Activated T-helper 1 cell treated with anti-CD3 and anti-CD28 coated beads, Interleukin-12 subunit alpha, Interleukin-12 subunit beta, Interleukin-2, Interleukin-4 antibody, amounts not matched to agents 30 ng/mL and 10 ng/mL and 1 ng/mL, durations not matched to agents 14 hours and 24 hours and 36 hours (primary cell): ENCODE measurements around the gene KLK8. TPM values are rescaled to one million over a fixed set of nuclear protein-coding genes. Genes with fewer than 3 reads are reported as not detected.
"Not testable (repeated sequence)": the region's sequence is repeated elsewhere in the genome, so short reads cannot be mapped to it uniquely, and the experiment has no call there.

Source experiments
- DNase-seq: peaks from one replicate; pipeline ENCODE4 v3.0.0; 2021; ENCODE audit warnings: low spot score
- H3K27ac Mint-ChIP-seq: one replicate; pipeline ENCODE4 v1.8.0; 2021; ENCODE audit warnings: mild to moderate bottlenecking, mixed read lengths
- H3K27me3 Mint-ChIP-seq: one replicate; pipeline ENCODE4 v1.8.0; 2022; ENCODE audit warnings: mild to moderate bottlenecking, moderate library complexity, mixed read lengths; ENCODE audit not compliant: insufficient read depth
- H3K36me3 Mint-ChIP-seq: one replicate; pipeline ENCODE4 v1.8.0; 2021; ENCODE audit warnings: low read depth, mixed read lengths
- H3K4me1 Mint-ChIP-seq: one replicate; pipeline ENCODE4 v1.8.0; 2021; ENCODE audit warnings: low read depth, mixed read lengths
- H3K4me3 Mint-ChIP-seq: one replicate; pipeline ENCODE4 v1.8.0; 2021; ENCODE audit warnings: mild to moderate bottlenecking, moderate library complexity, mixed read lengths
- H3K9me3 Mint-ChIP-seq: one replicate; pipeline ENCODE4 v1.8.0; 2021; ENCODE audit warnings: mixed read lengths
- intact Hi-C: fragments of 100-400 bp; cut with micrococcal nuclease; formaldehyde crosslinking; loops from one replicate; pipeline ENCODE4 v1.15.1; 2024
- total RNA-seq: library from RNA; stranded (reverse); gene quantifications from 2 replicates; pipeline ENCODE4 v1.2.3, GENCODE V29; 2022

KLK8 gene
- total RNA-seq, 1 donor from 2014 or later, result not detected

- intact Hi-C loops, result no loop called here
- Mint-ChIP-seq H3K9me3 (no peaks in the 10 kb centered on the region), H3K27me3 (no peaks in the 10 kb centered on the region), H3K4me3 (no peak overlapping the region), H3K4me1 (no peaks in the 10 kb centered on the region), H3K27ac (no peak overlapping the region), H3K36me3 (no peaks in the 10 kb centered on the region)
- DNase-seq, result no peak
Observed at GRCh38 chr19:50994129-50994528, 7.3 kb downstream of the KLK8 start.

DNA sequence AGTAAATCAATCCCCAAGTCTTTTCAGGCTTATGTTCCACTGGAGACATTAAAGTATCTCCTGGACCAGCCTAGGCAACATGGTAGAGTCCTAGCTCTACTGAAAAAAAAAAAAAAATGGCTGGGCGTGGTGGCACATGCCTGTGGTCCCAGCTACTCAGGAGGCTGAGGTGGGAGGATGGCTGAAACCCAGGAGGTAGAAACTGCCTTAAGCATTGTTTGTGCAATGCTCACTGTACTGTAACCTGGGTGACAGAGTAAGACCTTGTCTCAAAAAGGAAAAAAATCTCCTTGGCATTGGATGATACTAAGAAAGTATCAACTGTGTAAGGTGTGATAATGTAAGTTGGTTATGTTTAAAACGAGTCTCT is 8.8 kb downstream of the KLK8 start:
- Mint-ChIP-seq H3K27ac (no peak overlapping the region), H3K4me1 (no peaks in the 10 kb centered on the region), H3K27me3 (peaks cover under 1% of the 10 kb centered on the region), H3K4me3 (no peak overlapping the region), H3K36me3 (no peaks in the 10 kb centered on the region), H3K9me3 (no peaks in the 10 kb centered on the region)
- intact Hi-C loops, result no loop called here
- DNase-seq, result no peak

DNA sequence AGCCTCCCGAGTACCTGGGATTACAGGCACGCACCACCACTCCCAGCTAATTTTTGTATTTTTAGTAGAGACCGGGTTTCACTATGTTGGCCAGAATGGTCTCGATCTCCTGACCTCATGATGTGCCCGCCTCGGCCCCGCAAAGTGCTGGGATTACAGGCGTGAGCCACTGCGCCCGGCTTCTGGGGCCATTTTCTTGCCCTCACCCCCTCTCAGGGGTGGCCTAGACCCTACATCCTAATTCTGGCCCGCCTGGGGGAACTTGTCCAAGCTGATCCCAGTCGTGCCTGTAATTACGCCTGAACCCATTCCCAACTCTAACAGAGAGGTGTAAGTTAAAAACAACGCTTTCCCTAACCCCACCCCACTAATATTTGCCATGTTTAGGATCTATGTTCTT is 17.0 kb downstream of the KLK8 start:
- intact Hi-C loops, H3K27me3 Mint-ChIP-seq, H3K9me3 Mint-ChIP-seq, DNase-seq, H3K36me3 Mint-ChIP-seq, H3K27ac Mint-ChIP-seq, H3K4me1 Mint-ChIP-seq, H3K4me3 Mint-ChIP-seq: not testable (repeated sequence)

- intact Hi-C loops, result no loop called here
- no peak within 1 kb of the TSS for H3K4me3 Mint-ChIP-seq
- no peaks in the 10 kb centered on the region for H3K4me1 Mint-ChIP-seq
- no peaks in the 10 kb centered on the region for H3K36me3 Mint-ChIP-seq
- no peak for DNase-seq
- no peaks in the 10 kb centered on the region for H3K9me3 Mint-ChIP-seq
- no peak within 1 kb of the TSS for H3K27ac Mint-ChIP-seq
- H3K27me3 Mint-ChIP-seq, result peaks cover 10% of the 10 kb centered on the region
Observed at GRCh38 chr19:50983625-50984292, 17.6 kb downstream of the KLK8 start, which contains the start of gene KLK7. Gene KLK7 (minus strand): TSS chr19:50983917. CDS start chr19:50982399, 1,518 bp downstream.

DNA sequence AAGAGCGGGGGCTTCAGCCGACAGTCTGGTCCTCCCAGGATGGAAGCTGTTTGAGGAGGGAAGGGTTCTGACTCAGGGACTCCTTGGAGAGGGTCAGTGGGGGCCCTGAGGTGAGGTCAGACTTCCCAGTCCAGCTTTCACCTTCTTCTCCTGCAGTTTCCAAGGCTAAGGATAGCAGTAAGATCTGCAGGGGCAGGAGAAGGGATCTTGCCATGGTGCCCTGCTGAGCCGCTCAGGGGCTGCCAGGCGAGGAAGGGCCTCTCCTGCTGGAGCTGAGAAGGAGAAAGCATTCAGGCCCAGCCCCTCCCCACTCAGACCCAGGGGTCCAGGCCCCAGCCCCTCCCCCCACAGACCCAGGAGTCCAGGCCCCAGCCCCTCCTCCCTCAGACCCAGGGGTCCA is 19.2 kb downstream of the KLK8 start:
- Mint-ChIP-seq H3K27me3 (peaks cover 16% of the 10 kb centered on the region), H3K9me3 (no peaks in the 10 kb centered on the region), H3K27ac (no peak overlapping the region), H3K4me1 (no peaks in the 10 kb centered on the region), H3K4me3 (no peak overlapping the region), H3K36me3 (no peaks in the 10 kb centered on the region)
- intact Hi-C loops, result no loop called here
- no peak for DNase-seq

GRCh38 chr19:50981587-50982146 is 19.7 kb downstream of the KLK8 start:
- H3K27me3 Mint-ChIP-seq, result peaks cover 17% of the 10 kb centered on the region
- no peak overlapping the region for H3K27ac Mint-ChIP-seq
- no peak for DNase-seq
- no peaks in the 10 kb centered on the region for H3K36me3 Mint-ChIP-seq
- H3K4me1 Mint-ChIP-seq, result no peaks in the 10 kb centered on the region
- no peak overlapping the region for H3K4me3 Mint-ChIP-seq
- H3K9me3 Mint-ChIP-seq, result no peaks in the 10 kb centered on the region
- intact Hi-C loops, result no loop called here

DNA sequence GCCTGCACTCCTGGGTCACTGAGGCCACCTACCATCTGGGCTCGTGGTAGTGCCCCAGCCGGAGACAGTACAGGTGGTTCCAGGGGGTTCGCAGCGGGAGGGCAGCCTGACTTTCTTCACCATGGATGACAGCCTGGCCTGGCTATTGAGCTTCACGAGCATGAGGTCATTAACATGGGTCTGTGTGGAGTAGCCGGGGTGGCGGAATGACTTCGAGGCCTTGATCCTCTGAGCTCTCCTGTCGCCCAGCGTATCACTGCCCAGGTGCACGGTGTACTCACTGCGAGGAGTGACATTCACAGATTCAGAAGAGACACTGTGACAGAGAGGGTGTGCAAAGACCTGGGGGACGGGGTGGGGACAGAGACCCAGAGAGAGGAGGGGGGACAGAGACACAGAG is 21.2 kb downstream of the KLK8 start:
- H3K36me3 Mint-ChIP-seq, result no peaks in the 10 kb centered on the region
- H3K4me1 Mint-ChIP-seq, result no peaks in the 10 kb centered on the region
- intact Hi-C loops, result no loop called here
- H3K27me3 Mint-ChIP-seq, result peaks cover 14% of the 10 kb centered on the region
- no peak for DNase-seq
- no peak overlapping the region for H3K4me3 Mint-ChIP-seq
- H3K27ac Mint-ChIP-seq, result no peak overlapping the region
- H3K9me3 Mint-ChIP-seq, result no peaks in the 10 kb centered on the region

DNA sequence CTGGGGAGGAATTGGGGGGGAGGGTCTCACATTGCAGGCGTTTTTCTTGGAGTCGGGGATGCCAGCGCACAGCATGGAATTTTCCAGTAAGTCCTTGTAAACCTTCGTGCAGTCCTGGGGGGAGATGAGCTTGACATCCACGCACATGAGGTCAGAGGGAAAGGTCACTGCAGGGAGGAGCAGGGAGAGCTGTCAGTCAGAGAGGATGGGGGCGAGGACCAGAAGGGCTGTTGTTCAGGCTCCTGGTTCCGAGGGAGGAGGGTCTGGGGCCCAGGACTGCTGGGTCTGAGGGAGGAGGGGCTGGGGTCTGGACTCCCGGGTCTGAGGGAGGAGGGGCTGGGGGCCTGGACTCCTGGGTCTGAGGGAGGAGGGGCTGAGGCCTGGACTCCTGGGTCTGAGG is 21.6 kb downstream of the KLK8 start:
- Mint-ChIP-seq H3K36me3 (no peaks in the 10 kb centered on the region), H3K4me3 (no peak overlapping the region)

GRCh38 chr19:50978772-50979390 is 22.5 kb downstream of the KLK8 start:
- no peak for DNase-seq
- no peak overlapping the region for H3K4me3 Mint-ChIP-seq
- no peaks in the 10 kb centered on the region for H3K36me3 Mint-ChIP-seq
- intact Hi-C loops, result no loop called here
- peaks cover 12% of the 10 kb centered on the region for H3K27me3 Mint-ChIP-seq
- H3K9me3 Mint-ChIP-seq, result no peaks in the 10 kb centered on the region
- H3K4me1 Mint-ChIP-seq, result no peaks in the 10 kb centered on the region
- no peak overlapping the region for H3K27ac Mint-ChIP-seq

More for the DNA sequence above, 21.6 kb downstream of the KLK8 start:
- intact Hi-C loops, result no loop called here
- peaks cover 12% of the 10 kb centered on the region for H3K27me3 Mint-ChIP-seq
- no peak overlapping the region for H3K27ac Mint-ChIP-seq
- no peaks in the 10 kb centered on the region for H3K9me3 Mint-ChIP-seq
- H3K4me1 Mint-ChIP-seq, result no peaks in the 10 kb centered on the region
- DNase-seq, result no peak

DNA sequence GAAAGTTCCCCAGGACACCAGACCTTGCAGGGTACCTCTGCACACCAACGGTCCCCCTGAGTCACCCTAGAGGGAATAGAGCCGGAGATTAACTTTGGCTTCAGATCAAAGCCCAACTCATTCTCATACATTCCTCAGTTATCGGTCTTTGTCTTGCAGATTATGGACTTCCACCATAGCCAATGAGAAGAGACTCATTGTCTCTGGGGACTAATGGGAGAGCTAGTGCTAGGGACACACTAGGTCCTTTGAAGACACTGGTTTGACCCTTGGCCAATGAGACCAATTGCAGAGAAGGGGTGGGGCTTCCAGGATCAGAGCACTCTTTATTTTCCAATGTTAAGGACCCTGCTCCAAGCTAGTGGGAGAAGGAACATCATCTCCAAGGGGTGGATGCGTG is 23.8 kb downstream of the KLK8 start:
- H3K36me3 Mint-ChIP-seq, result no peaks in the 10 kb centered on the region
- no peaks in the 10 kb centered on the region for H3K4me1 Mint-ChIP-seq
- peaks cover 12% of the 10 kb centered on the region for H3K27me3 Mint-ChIP-seq
- H3K9me3 Mint-ChIP-seq, result no peaks in the 10 kb centered on the region
- no peak for DNase-seq
- H3K27ac Mint-ChIP-seq, result no peak overlapping the region
- intact Hi-C loops, result no loop called here
- H3K4me3 Mint-ChIP-seq, result no peak overlapping the region

DNA sequence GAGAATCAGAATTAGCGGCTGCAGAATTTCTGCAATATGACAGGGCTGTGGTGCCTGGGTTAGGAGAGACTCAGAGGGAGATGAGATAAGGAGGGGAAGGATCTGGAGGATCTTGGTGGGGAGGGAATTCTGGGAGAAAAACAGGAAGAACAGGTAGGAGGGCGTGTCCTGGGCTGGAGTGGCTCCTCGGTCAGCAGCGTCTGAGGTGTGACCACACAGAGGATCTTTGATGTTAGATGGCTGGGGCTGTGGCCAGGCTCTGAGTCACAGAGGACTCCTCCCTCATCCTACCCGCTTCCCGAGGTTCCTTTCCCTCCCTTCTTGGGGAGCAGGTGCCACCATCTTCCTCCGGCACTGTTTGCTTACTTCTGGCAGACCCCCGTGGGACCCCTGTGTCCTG is 25.6 kb downstream of the KLK8 start:
- H3K27ac Mint-ChIP-seq, result no peak overlapping the region
- intact Hi-C loops, result no loop called here
- DNase-seq, result no peak

DNA sequence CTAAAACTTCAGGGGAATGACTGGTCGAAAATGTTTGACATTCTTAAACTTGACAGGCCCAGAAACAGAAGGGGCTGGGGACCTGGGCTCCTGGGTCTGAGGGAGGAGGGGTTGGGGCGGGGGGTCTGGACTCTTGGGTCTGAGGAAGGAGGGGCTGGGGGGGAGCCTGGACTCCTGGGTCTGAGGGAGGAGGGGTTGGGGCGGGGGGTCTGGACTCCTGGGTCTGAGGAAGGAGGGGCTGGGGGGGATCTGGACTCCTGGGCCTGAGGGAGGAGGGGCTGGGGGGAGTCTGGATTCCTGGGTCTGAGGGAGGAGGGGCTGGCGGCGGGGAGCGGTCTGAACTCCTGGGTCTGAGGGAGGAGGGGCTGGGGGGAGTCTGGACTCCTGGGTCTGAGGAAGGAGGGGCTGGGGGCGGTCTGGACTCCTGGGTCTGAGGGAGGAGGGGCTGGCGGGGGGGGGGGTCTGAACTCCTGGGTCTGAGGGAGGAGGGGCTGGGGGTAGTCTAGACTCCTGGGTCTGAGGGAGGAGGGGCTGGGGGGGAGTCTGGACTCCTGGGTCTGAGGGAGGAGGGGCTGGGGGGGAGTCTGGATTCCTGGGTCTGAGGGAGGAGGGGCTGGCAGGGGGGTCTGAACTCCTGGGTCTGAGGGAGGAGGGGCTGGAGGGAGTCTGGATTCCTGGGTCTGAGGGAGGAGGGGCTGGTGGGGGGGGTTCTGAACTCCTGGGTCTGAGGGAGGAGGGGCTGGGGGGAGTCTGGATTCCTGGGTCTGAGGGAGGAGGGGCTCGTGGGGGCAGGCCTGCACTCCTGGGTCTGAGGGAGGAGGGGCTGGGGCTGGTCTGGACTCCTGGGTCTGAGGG is 26.5 kb downstream of the KLK8 start:
- Mint-ChIP-seq H3K4me3 (no peak overlapping the region), H3K36me3 (no peaks in the 10 kb centered on the region), H3K27me3 (peaks cover 12% of the 10 kb centered on the region), H3K4me1 (no peaks in the 10 kb centered on the region), H3K9me3 (no peaks in the 10 kb centered on the region), H3K27ac (no peak overlapping the region)
- no peak for DNase-seq
- intact Hi-C loops, result no loop called here

More for the DNA sequence above, 25.6 kb downstream of the KLK8 start:
- Mint-ChIP-seq H3K36me3 (no peaks in the 10 kb centered on the region), H3K27me3 (peaks cover 12% of the 10 kb centered on the region), H3K4me3 (no peak overlapping the region), H3K9me3 (no peaks in the 10 kb centered on the region), H3K4me1 (no peaks in the 10 kb centered on the region)
